SK-N-DZ (cell line): Measurements from ENCODE around the gene SERGEF.

Experiments
- DNase-seq: peaks from one replicate; pipeline ENCODE4 v3.0.0-alpha.2; 2015; ENCODE audit warnings: low spot score

The SERGEF gene

GRCh38 chr11:17786824-17787525 is 225.9 kb downstream of the SERGEF start:
- no peak for DNase-seq

- no peak for DNase-seq
These were observed 229.0 kb downstream of the SERGEF start for GRCh38 chr11:17783878-17784277.

GRCh38 chr11:17782603-17783337 is 230.1 kb downstream of the SERGEF start:
- no peak for DNase-seq

- no peak for DNase-seq
These were observed 230.7 kb downstream of the SERGEF start for GRCh38 chr11:17782145-17782544.

GRCh38 chr11:17781626-17782025 is 231.2 kb downstream of the SERGEF start:
- DNase-seq = no peak

GRCh38 chr11:17781221-17781620 is 231.6 kb downstream of the SERGEF start:
- no peak for DNase-seq

- no peak for DNase-seq
These were observed 232.2 kb downstream of the SERGEF start for GRCh38 chr11:17780668-17781067.

GRCh38 chr11:17779861-17780594 is 232.8 kb downstream of the SERGEF start:
- DNase-seq = no peak

- no peak for DNase-seq
These were observed 233.6 kb downstream of the SERGEF start for GRCh38 chr11:17778956-17779860.

GRCh38 chr11:17778352-17778751 is 234.5 kb downstream of the SERGEF start:
- no peak for DNase-seq

GRCh38 chr11:17777738-17778091 is 235.1 kb downstream of the SERGEF start:
- no peak for DNase-seq

GRCh38 chr11:17777086-17777737 is 235.6 kb downstream of the SERGEF start:
- DNase-seq = no peak

- DNase-seq = no peak
These were observed 236.5 kb downstream of the SERGEF start for GRCh38 chr11:17776212-17776875.

- DNase-seq = no peak
These were observed 237.2 kb downstream of the SERGEF start for GRCh38 chr11:17775507-17776211.

- DNase-seq = no peak
These were observed 237.9 kb downstream of the SERGEF start for GRCh38 chr11:17775035-17775348.

GRCh38 chr11:17774232-17775034 is 238.4 kb downstream of the SERGEF start:
- no peak for DNase-seq

GRCh38 chr11:17773674-17774073 is 239.2 kb downstream of the SERGEF start:
- DNase-seq = no peak

GRCh38 chr11:17772704-17773600 is 239.9 kb downstream of the SERGEF start:
- no peak for DNase-seq
